ENCODE data around the gene LTA. TPM values are rescaled to one million over a fixed set of nuclear protein-coding genes. Genes with fewer than 3 reads are reported as not detected.
"Not testable (repeated sequence)": the region's sequence is repeated elsewhere in the genome, so short reads cannot be mapped to it uniquely, and the experiment has no call there.

LTA gene
- total and polyA plus RNA-seq, 5 donors: 0.07 TPM; not detected in 4

- H3K4me3 ChIP-seq (ENCODE audit: low read length): no peak overlapping the region
- WGBS: 82% methylated on average over 2 of the region's 2 CpGs
- no peak for DNase-seq
Observed at GRCh38 chr6:31544676-31545075, 27.4 kb upstream of the LTA start.

DNA sequence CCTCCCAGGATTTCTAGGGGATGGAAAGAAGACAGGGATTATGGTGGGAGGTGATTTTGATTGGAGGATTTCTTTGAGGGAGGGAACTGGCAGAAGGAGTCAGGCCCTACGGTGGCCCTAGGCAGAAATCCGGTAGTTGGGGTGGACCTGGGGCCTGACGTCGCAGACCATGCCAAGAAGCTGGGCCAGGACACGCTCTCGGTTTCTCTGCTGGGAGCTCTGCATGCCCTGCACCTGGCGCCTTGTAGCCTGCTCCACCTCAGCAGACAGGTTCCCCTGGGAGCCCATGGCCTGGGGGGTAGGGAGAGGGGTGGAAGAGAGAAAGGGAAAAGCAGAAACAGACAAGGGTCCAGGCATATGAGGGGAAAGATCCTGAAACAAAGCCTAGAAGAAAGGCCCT is 26.8 kb upstream of the LTA start:
- Histone ChIP-seq H3K27me3 (ENCODE audit: control insufficient read depth, insufficient read depth) (no peaks in the 10 kb centered on the region), H3K27ac (ENCODE audit: low read length) (no peak overlapping the region), H3K4me1 (ENCODE audit: control insufficient read depth, insufficient read depth, low read length) (peaks cover 6% of the 10 kb centered on the region), H3K9me3 (ENCODE audit: control insufficient read depth, low read length) (no peaks in the 10 kb centered on the region), H3K4me3 (ENCODE audit: low read length) (no peak overlapping the region)
- ATAC-seq (no peak), DNase-seq (no peak)
- WGBS: 78% methylated on average over 7 of the region's 7 CpGs
- intact Hi-C loops (cut with DNase I): loop anchor here (5.0 kb wide), 3 partner anchors 37 to 117 kb away; partner anchors contain the start of genes LTB (in 2 of the 4), C6orf47 (in 1 of the 4) and GPANK1 (in 1 of the 4)

More at GRCh38 chr6:31544676-31545075, 27.4 kb upstream of the LTA start:
- intact Hi-C loops (cut with DNase I): loop anchor here (5.0 kb wide), 3 partner anchors 38 to 118 kb away; partner anchors contain the start of genes LTB (in 2 of the 4), C6orf47 (in 1 of the 4) and GPANK1 (in 1 of the 4)
- ATAC-seq: no peak
- H3K4me1 ChIP-seq (ENCODE audit: control insufficient read depth, insufficient read depth, low read length): peaks cover 9% of the 10 kb centered on the region
- no peaks in the 10 kb centered on the region for H3K9me3 ChIP-seq (ENCODE audit: control insufficient read depth, low read length)
- H3K27ac ChIP-seq (ENCODE audit: low read length): no peak overlapping the region
- H3K27me3 ChIP-seq (ENCODE audit: control insufficient read depth, insufficient read depth): no peaks in the 10 kb centered on the region

GRCh38 chr6:31546339-31546957 is 25.6 kb upstream of the LTA start, which contains the start of gene ATP6V1G2:
Gene ATP6V1G2 (minus strand): TSS chr6:31546608. CDS start chr6:31546559, 49 bp downstream.
- intact Hi-C loops (cut with DNase I): loop anchor here (2.0 to 5.0 kb wide), 4 partner anchors 36 to 116 kb away; partner anchors contain the start of genes LTB (in 2 of the 4), C6orf47 (in 1 of the 4) and GPANK1 (in 1 of the 4)
- WGBS: 8% methylated on average over 11 of the region's 11 CpGs
- H3K4me1 ChIP-seq (ENCODE audit: control insufficient read depth, insufficient read depth, low read length): peaks cover 4% of the 10 kb centered on the region

GRCh38 chr6:31546958-31547726 is 24.9 kb upstream of the LTA start, which contains the start of gene NFKBIL1:
Gene NFKBIL1 (plus strand): TSS chr6:31547608. CDS start chr6:31547695, 87 bp downstream.
- Histone ChIP-seq H3K4me1 (ENCODE audit: control insufficient read depth, insufficient read depth, low read length) (peaks cover 4% of the 10 kb centered on the region), H3K4me3 (ENCODE audit: low read length) (peak within 1 kb of the TSS; percentile 56), H3K9me3 (ENCODE audit: control insufficient read depth, low read length) (no peaks in the 10 kb centered on the region), H3K27me3 (ENCODE audit: control insufficient read depth, insufficient read depth) (no peaks in the 10 kb centered on the region), H3K27ac (ENCODE audit: low read length) (peak within 1 kb of the TSS; percentile 82)
- intact Hi-C loops (cut with DNase I): loop anchor here (2.0 to 5.0 kb wide), 4 partner anchors 35 to 115 kb away; partner anchors contain the start of genes LTB (in 2 of the 4), C6orf47 (in 1 of the 4) and GPANK1 (in 1 of the 4)
- ATAC-seq (peak; percentile 97), DNase-seq (peak; percentile 96 to 98 (median 97))
- under 1% methylated on average over 25 of the region's 25 CpGs for WGBS

More at GRCh38 chr6:31546339-31546957, 25.6 kb upstream of the LTA start, which contains the start of gene ATP6V1G2:
- Histone ChIP-seq H3K4me3 (ENCODE audit: low read length) (peak within 1 kb of the TSS; percentile 56), H3K27ac (ENCODE audit: low read length) (peak within 1 kb of the TSS; percentile 82), H3K27me3 (ENCODE audit: control insufficient read depth, insufficient read depth) (no peaks in the 10 kb centered on the region), H3K9me3 (ENCODE audit: control insufficient read depth, low read length) (no peaks in the 10 kb centered on the region)
- ATAC-seq: peak; percentile 81 to 83
- peak; percentile 85 to 95 (median 94) for DNase-seq

GRCh38 chr6:31547727-31548543 is 24.2 kb upstream of the LTA start:
- peak overlapping the region; percentile 82 for H3K27ac ChIP-seq (ENCODE audit: low read length)
- ATAC-seq: peak in 1 of 2 donors; percentile 3

DNA sequence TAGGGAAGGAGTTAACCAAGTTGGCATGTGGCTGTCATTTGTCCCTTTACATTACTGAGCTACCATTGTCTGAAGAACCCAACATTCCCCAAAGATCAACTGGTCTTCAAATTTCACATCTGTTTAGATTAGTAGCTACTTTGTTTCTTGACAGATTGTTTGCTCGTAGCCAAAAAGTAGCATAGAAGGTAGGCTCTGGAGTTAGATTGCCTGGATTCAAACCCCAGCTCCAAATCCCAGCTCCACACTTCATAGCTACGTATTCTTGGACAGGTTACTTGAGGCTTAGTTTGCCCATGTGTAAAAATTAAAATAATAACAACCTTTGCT is 23.6 kb upstream of the LTA start:
- DNase-seq (no peak), ATAC-seq (no peak)
- Histone ChIP-seq H3K4me1 (ENCODE audit: control insufficient read depth, insufficient read depth, low read length) (peaks cover 4% of the 10 kb centered on the region), H3K27ac (ENCODE audit: low read length) (no peak overlapping the region), H3K9me3 (ENCODE audit: control insufficient read depth, low read length) (no peaks in the 10 kb centered on the region), H3K27me3 (ENCODE audit: control insufficient read depth, insufficient read depth) (no peaks in the 10 kb centered on the region), H3K4me3 (ENCODE audit: low read length) (no peak overlapping the region)
- intact Hi-C loops (cut with DNase I): loop anchor here (5.0 kb wide), 3 partner anchors 34 to 114 kb away; partner anchors contain the start of genes LTB (in 2 of the 4), C6orf47 (in 1 of the 4) and GPANK1 (in 1 of the 4)
- WGBS: 92% methylated on average over 2 of the region's 2 CpGs

More at GRCh38 chr6:31547727-31548543, 24.2 kb upstream of the LTA start:
- intact Hi-C loops (cut with DNase I): loop anchor here (2.0 to 5.0 kb wide), 4 partner anchors 34 to 114 kb away; partner anchors contain the start of genes LTB (in 2 of the 4), C6orf47 (in 1 of the 4) and GPANK1 (in 1 of the 4)
- Histone ChIP-seq H3K27me3 (ENCODE audit: control insufficient read depth, insufficient read depth) (no peaks in the 10 kb centered on the region), H3K4me1 (ENCODE audit: control insufficient read depth, insufficient read depth, low read length) (peaks cover 4% of the 10 kb centered on the region), H3K4me3 (ENCODE audit: low read length) (peak overlapping the region; percentile 56), H3K9me3 (ENCODE audit: control insufficient read depth, low read length) (no peaks in the 10 kb centered on the region)
- peak in 2 of 3 donors; percentile 71 to 72 for DNase-seq
- 77% methylated on average over 24 of the region's 24 CpGs for WGBS

GRCh38 chr6:31551371-31551770 is 20.7 kb upstream of the LTA start:
- WGBS: 57% methylated on average over 5 of the region's 5 CpGs
- not testable (repeated sequence) for H3K4me1 ChIP-seq (ENCODE audit: control insufficient read depth, insufficient read depth, low read length); ATAC-seq; H3K27me3 ChIP-seq (ENCODE audit: control insufficient read depth, insufficient read depth); H3K4me3 ChIP-seq (ENCODE audit: low read length); H3K9me3 ChIP-seq (ENCODE audit: control insufficient read depth, low read length); H3K27ac ChIP-seq (ENCODE audit: low read length)
- intact Hi-C loops (cut with DNase I): loop anchor here in 1 of 4 donors (5.0 kb wide), 1 partner anchor 36 kb away; the partner anchor contains the start of gene LST1
- DNase-seq: peak in 2 of 3 donors; percentile 72 to 79

DNA sequence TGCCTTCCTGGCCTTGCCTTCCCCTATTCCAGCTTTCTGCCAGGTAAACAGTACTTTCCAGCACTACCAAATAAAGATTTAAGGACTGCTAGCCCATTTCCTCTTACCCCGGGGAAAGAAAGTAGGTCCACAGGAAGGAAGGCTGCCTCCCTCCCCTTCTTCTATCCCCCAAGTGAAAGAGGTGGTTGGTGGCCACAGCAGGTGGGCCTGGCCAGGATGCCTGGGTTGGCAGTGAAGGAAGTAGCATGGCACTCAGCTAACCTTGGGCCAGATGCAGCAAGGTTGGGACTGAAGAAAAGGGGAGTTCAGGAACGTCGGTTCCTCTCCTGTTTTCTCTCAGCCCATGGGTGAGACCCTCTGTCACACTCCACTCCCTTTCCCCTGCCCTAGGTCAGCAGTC is 15.8 kb upstream of the LTA start:
- 61% methylated on average over 3 of the region's 3 CpGs for WGBS
- DNase-seq (no peak), ATAC-seq (no peak)
- Histone ChIP-seq H3K27me3 (ENCODE audit: control insufficient read depth, insufficient read depth) (no peaks in the 10 kb centered on the region), H3K4me3 (ENCODE audit: low read length) (no peak overlapping the region), H3K9me3 (ENCODE audit: control insufficient read depth, low read length) (no peaks in the 10 kb centered on the region), H3K4me1 (ENCODE audit: control insufficient read depth, insufficient read depth, low read length) (peaks cover 18% of the 10 kb centered on the region), H3K27ac (ENCODE audit: low read length) (no peak overlapping the region)
- intact Hi-C loops (cut with DNase I): no loop called here

GRCh38 chr6:31557443-31558317 is 14.4 kb upstream of the LTA start:
- intact Hi-C loops (cut with DNase I): no loop called here
- peak in 2 of 3 donors; percentile 59 to 65 for DNase-seq
- WGBS: 62% methylated on average over 24 of the region's 24 CpGs
- Histone ChIP-seq H3K4me1 (ENCODE audit: control insufficient read depth, insufficient read depth, low read length) (peaks cover 18% of the 10 kb centered on the region), H3K4me3 (ENCODE audit: low read length) (no peak overlapping the region), H3K27me3 (ENCODE audit: control insufficient read depth, insufficient read depth) (no peaks in the 10 kb centered on the region), H3K9me3 (ENCODE audit: control insufficient read depth, low read length) (no peaks in the 10 kb centered on the region), H3K27ac (ENCODE audit: low read length) (peak overlapping the region; percentile 55)
- ATAC-seq: no peak

Measured in right cardiac atrium (tissue), 5 donors.